ENCODE data around the gene OR4D2.
A peak's percentile ranks its signal among the peaks of the same experiment; 100 is the strongest.

Gene OR4D2

GRCh38 chr17:58176200-58176599 lies 9.4 kb downstream of the OR4D2 start:
- DNase-seq, result no peak

- DNase-seq, result no peak
Observed at GRCh38 chr17:58181796-58182195, 15.0 kb downstream of the OR4D2 start.

- DNase-seq, result no peak
Observed at GRCh38 chr17:58183514-58183913, 16.7 kb downstream of the OR4D2 start.

- DNase-seq, result no peak
Observed at GRCh38 chr17:58184308-58184985, 17.7 kb downstream of the OR4D2 start.

GRCh38 chr17:58184986-58185761 lies 18.4 kb downstream of the OR4D2 start:
- no peak for DNase-seq

- DNase-seq, result no peak
Observed at GRCh38 chr17:58186591-58186990, 19.8 kb downstream of the OR4D2 start.

GRCh38 chr17:58187063-58187462 lies 20.3 kb downstream of the OR4D2 start:
- DNase-seq, result no peak

- no peak for DNase-seq
Observed at GRCh38 chr17:58187675-58188074, 20.9 kb downstream of the OR4D2 start.

GRCh38 chr17:58189436-58190146 lies 22.8 kb downstream of the OR4D2 start:
- DNase-seq, result no peak

- no peak for DNase-seq
Observed at GRCh38 chr17:58191241-58191896, 24.6 kb downstream of the OR4D2 start.

- no peak for DNase-seq
Observed at GRCh38 chr17:58192612-58193011, 25.8 kb downstream of the OR4D2 start, which contains the start of gene EPX. TSS of gene EPX (plus strand) at chr17:58192726. CDS start at chr17:58192847, 121 bp downstream.

- no peak for DNase-seq
Observed at GRCh38 chr17:58193641-58194255, 27.0 kb downstream of the OR4D2 start.

- DNase-seq, result no peak
Observed at GRCh38 chr17:58195518-58196123, 28.8 kb downstream of the OR4D2 start.

- no peak for DNase-seq
Observed at GRCh38 chr17:58196610-58197009, 29.8 kb downstream of the OR4D2 start.

GRCh38 chr17:58200024-58200633 lies 33.3 kb downstream of the OR4D2 start:
- DNase-seq, result peak; percentile 49 to 52

GRCh38 chr17:58202859-58203258 lies 36.1 kb downstream of the OR4D2 start:
- DNase-seq, result no peak

- no peak for DNase-seq
Observed at GRCh38 chr17:58204796-58205195, 38.0 kb downstream of the OR4D2 start.

- DNase-seq, result no peak
Observed at GRCh38 chr17:58205936-58206335, 39.2 kb downstream of the OR4D2 start.

- no peak for DNase-seq
Observed at GRCh38 chr17:58207451-58207850, 40.7 kb downstream of the OR4D2 start.

GRCh38 chr17:58208344-58208743 lies 41.6 kb downstream of the OR4D2 start:
- no peak for DNase-seq

- no peak for DNase-seq
Observed at GRCh38 chr17:58210922-58211321, 44.1 kb downstream of the OR4D2 start.

GRCh38 chr17:58215685-58216084 lies 48.9 kb downstream of the OR4D2 start:
- DNase-seq, result no peak
